SK-N-MC (cell line): Measurements from ENCODE around the gene ELOVL7.
"Not testable (repeated sequence)": the region's sequence is repeated elsewhere in the genome, so short reads cannot be mapped to it uniquely, and the experiment has no call there.

Experiments used
- DNase-seq: peaks from one replicate; pipeline ENCODE4 v3.0.0-alpha.2; 2011; ENCODE audit warnings: low read depth, low spot score
- H3K27ac ChIP-seq: fragments of 200-600 bp; sonication (generic); 2 replicates; pipeline ENCODE4 v1.5.1; 2016; ENCODE audit warnings: mixed run types
- H3K36me3 ChIP-seq: fragments of 200-600 bp; sonication (generic); 2 replicates; pipeline ENCODE4 v1.6.1; 2017; ENCODE audit warnings: antibody characterized with exemption, low read length, mixed read lengths; ENCODE audit not compliant: insufficient read depth
- H3K4me3 ChIP-seq: fragments of 200-600 bp; sonication (generic); 2 replicates; pipeline ENCODE4 v1.5.1; 2016
- H3K9ac ChIP-seq: fragments of 200-600 bp; sonication (generic); 2 replicates; pipeline ENCODE4 v1.8.0; 2017; ENCODE audit warnings: mixed run types, mixed read lengths; ENCODE audit not compliant: insufficient read length
- H3K9me3 ChIP-seq: fragments of 200-600 bp; sonication (generic); 2 replicates; pipeline ENCODE4 v1.6.1; 2017; ENCODE audit warnings: low read depth, mild to moderate bottlenecking, antibody characterized with exemption, low read length, moderate library complexity, mixed read lengths
- EZH2 ChIP-seq: fragments of 200-600 bp; sonication (generic); IDR thresholded peaks from one replicate; pipeline ENCODE4 v1.6.1; 2017; ENCODE audit warnings: antibody characterized with exemption
- FOXP2 ChIP-seq: optimal IDR thresholded peaks from 2 replicates; pipeline ENCODE3; 2011; ENCODE audit warnings: mild to moderate bottlenecking, moderate library complexity; ENCODE audit not compliant: insufficient read depth; ENCODE audit errors: extremely low read length, control extremely low read depth
- POLR2AphosphoS5 ChIP-seq: IDR thresholded peaks from 2 replicates; pipeline ENCODE4 v1.6.1; 2012; ENCODE audit warnings: mild to moderate bottlenecking, low read depth, low read length, borderline replicate concordance

Gene ELOVL7

GRCh38 chr5:60826653-60827052 is 17.4 kb downstream of the ELOVL7 start:
- H3K4me3 ChIP-seq: no peak overlapping the region
- no peak overlapping the region for H3K27ac ChIP-seq
- H3K9ac ChIP-seq: no peak overlapping the region
- TF ChIP-seq EZH2 (no peak), FOXP2 (no peak), POLR2AphosphoS5 (no peak)
- H3K9me3 ChIP-seq: no peaks in the 10 kb centered on the region
- H3K36me3 ChIP-seq: no peaks in the 10 kb centered on the region
- no peak for DNase-seq

- Histone ChIP-seq H3K9me3 (no peaks in the 10 kb centered on the region), H3K9ac (no peak overlapping the region), H3K36me3 (no peaks in the 10 kb centered on the region), H3K27ac (no peak overlapping the region), H3K4me3 (no peak overlapping the region)
- no peak for TF ChIP-seq POLR2AphosphoS5
- TF ChIP-seq EZH2: no peak
- TF ChIP-seq FOXP2: no peak
- DNase-seq: no peak
Measured at GRCh38 chr5:60823574-60823973, 20.5 kb downstream of the ELOVL7 start.

- Histone ChIP-seq H3K27ac (no peak overlapping the region), H3K9me3 (no peaks in the 10 kb centered on the region), H3K4me3 (no peak overlapping the region), H3K9ac (no peak overlapping the region), H3K36me3 (no peaks in the 10 kb centered on the region)
- DNase-seq: no peak
- TF ChIP-seq EZH2: no peak
- no peak for TF ChIP-seq FOXP2
- no peak for TF ChIP-seq POLR2AphosphoS5
Measured at GRCh38 chr5:60822285-60822556, 21.8 kb downstream of the ELOVL7 start.

- DNase-seq: no peak
- no peak overlapping the region for H3K9ac ChIP-seq
- no peak overlapping the region for H3K27ac ChIP-seq
- no peaks in the 10 kb centered on the region for H3K9me3 ChIP-seq
- TF ChIP-seq EZH2 (no peak), POLR2AphosphoS5 (no peak), FOXP2 (no peak)
- H3K4me3 ChIP-seq: no peak overlapping the region
- H3K36me3 ChIP-seq: no peaks in the 10 kb centered on the region
Measured at GRCh38 chr5:60821488-60822284, 22.4 kb downstream of the ELOVL7 start.

- no peak overlapping the region for H3K9ac ChIP-seq
- no peak for TF ChIP-seq FOXP2
- no peaks in the 10 kb centered on the region for H3K9me3 ChIP-seq
- H3K36me3 ChIP-seq: no peaks in the 10 kb centered on the region
- no peak overlapping the region for H3K27ac ChIP-seq
- no peak overlapping the region for H3K4me3 ChIP-seq
- DNase-seq: no peak
Measured at GRCh38 chr5:60820593-60821487, 23.2 kb downstream of the ELOVL7 start.

GRCh38 chr5:60816138-60816537 is 27.9 kb downstream of the ELOVL7 start:
- H3K9me3 ChIP-seq: not testable (repeated sequence)

GRCh38 chr5:60814498-60814897 is 29.6 kb downstream of the ELOVL7 start:
- H3K9me3 ChIP-seq: no peaks in the 10 kb centered on the region
- no peak for DNase-seq
- TF ChIP-seq FOXP2: no peak
- H3K36me3 ChIP-seq: no peaks in the 10 kb centered on the region
- no peak overlapping the region for H3K9ac ChIP-seq
- H3K27ac ChIP-seq: no peak overlapping the region
- no peak overlapping the region for H3K4me3 ChIP-seq

More at GRCh38 chr5:60816138-60816537, 27.9 kb downstream of the ELOVL7 start:
- DNase-seq, H3K36me3 ChIP-seq, H3K27ac ChIP-seq, H3K4me3 ChIP-seq, H3K9ac ChIP-seq: not testable (repeated sequence)

GRCh38 chr5:60812426-60812825 is 31.6 kb downstream of the ELOVL7 start:
- Histone ChIP-seq H3K36me3 (no peaks in the 10 kb centered on the region), H3K4me3 (no peak overlapping the region)
- TF ChIP-seq EZH2: no peak
- no peak for TF ChIP-seq FOXP2
- no peak for TF ChIP-seq POLR2AphosphoS5

GRCh38 chr5:60811105-60811504 is 33.0 kb downstream of the ELOVL7 start:
- DNase-seq: no peak
- Histone ChIP-seq H3K9ac (no peak overlapping the region), H3K27ac (no peak overlapping the region), H3K9me3 (no peaks in the 10 kb centered on the region), H3K36me3 (no peaks in the 10 kb centered on the region), H3K4me3 (no peak overlapping the region)
- TF ChIP-seq EZH2: no peak
- TF ChIP-seq FOXP2: no peak
- no peak for TF ChIP-seq POLR2AphosphoS5

More at GRCh38 chr5:60812426-60812825, 31.6 kb downstream of the ELOVL7 start:
- no peak for DNase-seq
- no peak overlapping the region for H3K27ac ChIP-seq
- H3K9ac ChIP-seq: no peak overlapping the region
- no peaks in the 10 kb centered on the region for H3K9me3 ChIP-seq
